ENCODE results near the gene ECEL1.

The ECEL1 gene

DNA sequence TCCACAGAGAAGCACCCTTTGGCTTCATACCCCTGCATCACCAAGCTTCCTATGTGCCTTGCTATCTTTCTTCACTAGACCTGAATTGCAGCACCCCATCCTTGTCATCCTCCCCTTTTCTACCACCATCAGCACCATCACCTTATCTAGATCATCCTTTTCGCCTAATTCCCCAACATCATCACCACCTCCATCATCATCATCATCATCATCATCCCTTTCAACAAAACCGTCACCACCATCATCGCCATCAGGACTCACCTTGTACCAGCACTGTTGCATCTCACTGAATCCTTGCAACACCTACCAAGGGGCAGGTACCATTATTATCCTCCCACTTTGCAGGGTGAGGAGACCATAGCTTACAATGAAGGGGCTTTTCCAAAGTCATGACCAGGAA, 10.8 kb upstream of the ECEL1 start:
- no peak for DNase-seq (ENCODE audit: low spot score)

GRCh38 chr2:232497348-232497747, 9.7 kb upstream of the ECEL1 start:
- DNase-seq (ENCODE audit: low spot score): no peak

DNA sequence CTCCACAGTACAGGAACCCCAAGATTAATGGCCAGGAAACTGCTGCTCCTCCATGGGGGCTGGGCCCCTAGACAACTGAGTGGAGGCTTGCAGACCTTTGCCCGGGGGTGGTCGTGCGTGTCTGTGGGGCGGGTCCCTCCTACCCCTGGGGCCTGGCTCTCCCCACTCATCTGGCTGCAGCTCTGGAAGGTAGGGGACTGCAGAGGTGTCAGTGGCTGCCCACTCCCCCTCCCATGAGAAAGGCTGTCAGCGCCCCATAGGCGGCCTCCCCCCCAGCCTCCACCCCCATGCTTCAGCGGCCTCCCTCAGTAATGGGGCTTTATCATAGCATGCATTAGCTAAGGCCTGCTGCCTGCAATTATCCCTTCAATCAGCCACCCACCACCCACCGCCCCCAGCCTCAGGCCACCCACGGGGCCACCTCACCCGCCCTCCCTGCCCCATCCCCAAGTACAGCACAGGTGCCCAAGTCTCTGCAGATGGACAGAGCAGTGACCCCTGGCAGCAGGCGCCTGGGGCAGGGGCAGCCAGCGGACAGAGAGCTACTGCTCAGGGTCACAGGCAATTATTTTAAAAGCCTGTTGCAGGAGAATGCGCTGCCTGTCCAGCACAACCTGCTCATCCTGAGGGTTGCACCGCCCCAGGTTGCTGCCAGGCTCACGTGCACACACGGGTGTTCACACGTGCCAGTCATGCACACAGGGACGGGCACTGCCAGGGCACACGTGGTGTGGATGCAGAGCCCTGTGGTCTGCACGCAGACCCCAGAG, 9.1 kb upstream of the ECEL1 start:
- DNase-seq (ENCODE audit: low spot score): no peak

GRCh38 chr2:232495292-232495691, 7.7 kb upstream of the ECEL1 start:
- DNase-seq (ENCODE audit: low spot score): no peak

DNA sequence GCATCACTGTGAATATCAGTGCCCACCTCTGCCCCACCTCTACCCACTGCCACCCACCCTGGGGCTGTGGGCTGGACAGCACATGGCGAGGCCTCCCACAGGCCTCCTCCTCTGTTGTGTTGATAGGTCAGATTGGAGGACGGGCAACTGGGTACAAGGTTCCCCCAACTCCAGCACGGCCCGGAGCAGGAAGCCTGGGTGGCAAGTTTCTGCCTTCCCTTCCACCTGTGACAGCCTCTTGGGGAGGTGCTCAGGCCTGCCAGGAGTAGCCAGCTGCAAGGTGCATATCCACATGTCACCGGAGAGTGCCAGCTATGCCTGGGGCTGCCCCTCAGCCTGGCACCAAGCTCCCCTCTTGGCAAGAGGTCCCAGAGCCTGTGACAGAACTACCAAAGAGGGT, 6.9 kb upstream of the ECEL1 start:
- no peak for DNase-seq (ENCODE audit: low spot score)

DNA sequence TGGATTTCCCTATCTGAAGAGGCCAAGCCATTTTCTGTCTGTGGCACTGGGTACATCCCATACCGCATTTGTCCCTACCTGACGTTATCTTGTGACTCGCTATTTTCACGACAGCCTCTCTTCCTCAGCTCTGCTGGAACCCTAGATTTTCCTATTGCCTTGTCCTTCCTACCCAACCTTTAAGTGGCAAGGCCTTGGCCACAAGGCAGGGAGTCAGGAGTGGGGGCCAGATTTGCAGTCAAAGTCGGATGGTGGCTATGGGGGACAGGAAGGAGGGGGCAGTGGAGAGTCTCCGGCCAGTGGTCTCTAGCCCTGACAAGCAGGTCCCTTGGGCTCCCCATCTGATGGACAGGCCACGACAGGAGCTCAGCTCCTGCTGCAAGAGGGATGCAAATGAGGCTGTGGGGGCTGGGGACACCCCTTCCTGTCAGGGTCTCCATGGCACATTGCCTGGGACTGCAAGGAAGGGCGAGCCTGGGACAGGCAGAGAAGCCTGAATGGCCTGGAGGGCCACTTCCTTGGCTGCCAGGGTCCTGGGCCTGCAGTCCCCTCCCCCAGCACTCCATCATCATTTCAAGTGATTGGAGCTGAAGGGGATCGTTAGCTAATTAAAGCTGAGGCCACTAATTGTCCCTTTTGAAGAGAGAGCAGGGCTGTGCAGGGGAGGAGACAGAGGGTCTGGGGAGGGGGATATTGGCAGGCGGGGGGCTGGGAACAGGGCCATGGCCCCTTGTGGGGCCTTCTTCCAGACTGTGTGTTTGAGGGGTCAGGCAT, 6.3 kb upstream of the ECEL1 start:
- DNase-seq (ENCODE audit: low spot score): no peak

DNA sequence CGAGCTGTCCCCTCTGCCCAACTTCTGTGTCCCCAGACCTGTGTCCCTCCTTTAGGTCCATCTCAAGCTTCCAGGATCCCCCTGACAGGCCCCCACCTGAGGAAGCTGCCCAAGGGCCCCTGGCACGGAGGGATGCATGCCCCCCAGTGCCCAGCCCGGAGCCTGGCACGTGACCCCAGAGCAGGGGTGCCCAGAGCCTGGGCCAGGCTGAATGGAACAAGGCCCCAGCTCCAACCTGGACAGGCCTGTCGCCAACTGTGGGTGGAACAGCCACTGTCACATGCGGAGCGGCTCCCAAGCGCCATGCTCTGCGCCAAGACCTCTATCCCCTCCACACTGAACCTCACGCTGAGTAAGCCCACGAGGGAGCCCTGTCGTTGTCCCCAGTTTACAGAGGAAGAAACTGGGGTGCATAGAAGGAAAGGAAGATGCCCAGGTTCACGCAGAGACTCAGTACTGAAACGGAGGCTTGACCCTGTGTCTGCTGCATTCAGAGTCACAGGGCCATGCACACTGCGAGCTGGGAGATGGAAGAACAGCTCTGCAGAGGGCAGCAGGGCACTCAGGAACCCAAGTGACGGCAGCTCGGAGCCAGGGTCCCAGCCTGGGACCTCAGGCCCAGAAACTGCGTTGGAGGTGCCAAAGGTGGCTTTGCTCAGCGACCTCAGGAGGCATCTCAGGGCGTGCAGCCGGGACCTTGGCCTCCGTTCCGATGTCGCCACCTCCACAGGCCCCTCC, 5.5 kb upstream of the ECEL1 start:
- no peak for DNase-seq (ENCODE audit: low spot score)

DNA sequence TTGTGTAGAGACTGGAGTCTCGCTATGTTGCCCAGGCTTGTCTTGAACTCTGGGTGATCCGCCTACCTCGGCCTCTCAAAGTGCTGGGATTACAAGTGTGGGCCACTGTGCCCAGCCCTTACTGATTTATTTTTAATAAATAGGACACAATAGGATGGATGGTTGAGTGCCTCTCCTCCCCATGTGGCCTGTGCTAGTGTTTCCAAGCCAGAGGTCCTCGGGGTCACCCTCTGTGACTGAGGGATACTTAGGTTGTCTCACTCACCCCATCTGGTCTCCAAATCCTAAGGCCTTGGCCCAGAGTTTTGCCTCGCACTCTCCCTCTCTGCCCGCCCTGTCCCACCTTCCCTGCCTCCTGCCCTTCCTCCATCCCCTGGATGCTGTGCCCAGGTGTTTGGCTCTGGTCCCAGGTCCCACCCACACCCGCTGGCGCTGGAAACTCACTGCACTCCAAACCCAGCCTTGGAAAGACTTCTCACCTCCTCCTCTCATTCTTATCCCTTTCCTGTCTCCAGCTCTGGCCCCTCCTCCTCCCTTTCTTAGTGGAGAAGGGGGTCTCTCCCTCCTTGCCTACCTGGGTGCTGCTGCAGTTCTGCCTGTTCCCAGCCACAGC, 4.7 kb upstream of the ECEL1 start:
- no peak for DNase-seq (ENCODE audit: low spot score)

GRCh38 chr2:232491139-232491780, 3.6 kb upstream of the ECEL1 start:
- no peak for DNase-seq (ENCODE audit: low spot score)

GRCh38 chr2:232490221-232491138, 2.8 kb upstream of the ECEL1 start:
- no peak for DNase-seq (ENCODE audit: low spot score)

- DNase-seq (ENCODE audit: low spot score): no peak
Measured at GRCh38 chr2:232489516-232490220, 2.0 kb upstream of the ECEL1 start.

GRCh38 chr2:232488721-232489300, 1.2 kb upstream of the ECEL1 start:
- DNase-seq (ENCODE audit: low spot score): no peak

GRCh38 chr2:232488097-232488711, 570 bp upstream of the ECEL1 start:
- DNase-seq (ENCODE audit: low spot score): no peak

DNA sequence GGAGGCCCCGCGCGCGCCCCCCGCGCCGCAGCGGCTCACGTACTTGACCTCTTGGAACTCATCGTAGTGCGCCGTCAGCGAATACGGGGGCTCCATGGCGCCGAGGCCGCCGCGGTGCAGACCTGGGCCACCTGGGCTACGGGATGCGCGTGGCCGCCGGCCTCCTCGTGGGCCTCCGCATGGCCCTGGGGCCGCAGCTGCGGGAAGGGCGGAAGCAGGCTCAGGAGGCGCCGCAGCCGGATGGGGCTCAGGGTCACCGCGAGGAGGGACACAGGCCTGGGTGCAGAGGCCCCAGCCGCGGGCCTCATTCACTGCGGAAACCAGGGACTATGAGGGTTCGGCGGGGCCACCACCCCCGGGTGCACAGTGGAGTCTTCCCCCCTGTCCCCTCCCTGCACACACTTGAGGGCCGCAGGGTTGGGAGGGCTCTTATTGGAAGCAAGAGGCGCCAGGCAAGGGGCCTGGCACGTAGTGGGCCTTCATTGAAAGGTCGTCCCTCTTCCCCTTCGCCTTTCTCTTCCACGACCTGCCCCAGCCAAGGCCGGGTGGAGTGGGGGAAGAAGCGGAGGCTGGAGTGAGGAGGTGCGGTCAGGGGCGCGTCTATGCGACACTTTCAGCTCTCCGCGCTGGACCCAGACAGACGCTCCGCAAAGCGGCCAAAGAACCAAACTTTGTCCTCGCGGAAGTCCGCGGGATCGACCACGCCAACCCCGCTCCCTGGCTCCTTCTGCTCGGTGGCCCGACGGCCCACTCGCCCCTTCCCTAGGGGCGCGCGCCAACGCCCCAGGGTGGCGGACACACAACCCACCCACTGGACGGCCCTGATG, 863 bp downstream of the ECEL1 start:
- no peak for DNase-seq (ENCODE audit: low spot score)

GRCh38 chr2:232485757-232486557, 1.7 kb downstream of the ECEL1 start:
- DNase-seq (ENCODE audit: low spot score): no peak

- DNase-seq (ENCODE audit: low spot score): no peak
Measured at GRCh38 chr2:232485348-232485756, 2.3 kb downstream of the ECEL1 start.

DNA sequence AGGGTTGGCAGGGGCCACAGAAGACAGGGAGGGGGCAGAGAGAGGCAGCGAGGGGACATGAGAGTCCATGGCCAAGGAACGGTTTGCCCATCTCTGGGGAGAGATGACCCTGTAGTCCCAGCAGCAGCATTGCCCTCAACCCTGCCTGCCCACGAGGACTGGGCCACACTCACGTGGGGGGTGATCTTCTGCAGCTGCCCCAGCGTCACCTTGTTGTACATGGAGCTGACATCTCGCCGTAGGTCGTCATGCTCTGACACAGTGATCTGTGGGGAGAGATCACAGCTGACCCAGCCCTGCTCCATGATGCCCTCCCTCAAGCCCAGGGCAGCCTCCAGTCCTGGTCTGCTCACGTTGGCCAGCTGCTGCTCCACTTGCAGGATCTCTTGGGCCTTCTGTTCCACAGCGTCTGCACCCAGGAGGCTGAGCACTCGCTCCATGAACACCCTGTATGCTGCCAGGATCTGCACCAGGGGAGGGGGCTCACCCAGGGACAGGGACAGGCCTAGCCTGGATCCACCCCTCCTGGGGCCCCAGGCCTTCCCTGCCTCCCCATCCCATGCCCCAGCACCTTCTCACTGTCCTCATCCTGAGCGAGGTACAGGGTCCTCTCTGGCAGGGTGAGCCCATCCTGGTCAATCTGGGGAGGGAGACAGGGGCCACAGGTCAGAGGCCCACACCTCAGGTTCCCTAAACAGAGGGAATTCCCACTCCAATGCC, 2.8 kb downstream of the ECEL1 start:
- no peak for DNase-seq (ENCODE audit: low spot score)

Data from CD4-positive, alpha-beta T cell treated with Interleukin-6 at 100 ng/mL for 8 hours (primary cell).